Endothelial cell of hepatic sinusoid (primary cell): ENCODE data around the gene PATJ.
"Not testable (repeated sequence)": the region's sequence is repeated elsewhere in the genome, so short reads cannot be mapped to it uniquely, and the experiment has no call there.

ENCODE experiments used
- in situ Hi-C: cut with HindIII; loops from 2 replicates; pipeline ENCODE4 v1.10.0; 2017; ENCODE audit warnings: low sequenced_read_pairs

The PATJ gene

GRCh38 chr1:61931587-61932279 lies 189.5 kb downstream of the PATJ start:
- in situ Hi-C loops: no loop called here

DNA sequence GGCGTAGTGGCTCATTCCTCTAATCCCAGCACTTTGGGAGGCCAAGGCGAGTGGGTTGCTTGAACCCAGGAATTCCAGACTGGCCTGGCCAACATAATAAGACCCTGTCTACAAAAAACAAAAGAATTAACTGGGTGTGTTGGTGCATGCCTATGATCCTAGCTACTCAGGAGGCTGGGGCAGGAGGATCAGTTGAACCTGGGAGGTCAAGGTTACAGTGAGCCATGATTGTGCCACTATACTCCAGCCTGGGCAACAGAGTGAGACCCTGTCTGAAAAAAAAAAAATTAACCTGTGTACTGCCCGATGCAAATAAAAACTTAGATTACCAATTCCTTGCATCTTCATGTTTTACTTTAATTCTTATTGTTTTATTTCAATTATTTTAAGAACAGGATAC lies 193.2 kb downstream of the PATJ start:
- in situ Hi-C loops: no loop called here

DNA sequence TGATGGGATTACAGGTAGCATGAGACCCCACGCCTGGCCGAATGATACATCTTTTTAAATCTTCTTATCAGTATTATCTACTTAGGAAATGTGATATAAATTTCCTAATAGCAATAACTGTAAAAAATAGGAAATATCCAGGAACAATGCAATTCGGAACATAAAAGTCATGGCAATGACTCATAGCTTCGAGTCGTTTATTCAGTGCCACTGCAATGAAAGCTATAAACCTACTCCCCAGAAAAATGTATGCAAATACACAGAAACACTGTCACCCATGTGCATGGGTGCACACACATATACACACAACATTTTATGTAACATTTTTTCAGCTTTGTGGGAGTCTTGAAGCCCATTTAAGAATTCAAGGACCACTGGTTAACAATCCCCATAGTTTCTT lies 194.6 kb downstream of the PATJ start:
- in situ Hi-C loops: no loop called here

DNA sequence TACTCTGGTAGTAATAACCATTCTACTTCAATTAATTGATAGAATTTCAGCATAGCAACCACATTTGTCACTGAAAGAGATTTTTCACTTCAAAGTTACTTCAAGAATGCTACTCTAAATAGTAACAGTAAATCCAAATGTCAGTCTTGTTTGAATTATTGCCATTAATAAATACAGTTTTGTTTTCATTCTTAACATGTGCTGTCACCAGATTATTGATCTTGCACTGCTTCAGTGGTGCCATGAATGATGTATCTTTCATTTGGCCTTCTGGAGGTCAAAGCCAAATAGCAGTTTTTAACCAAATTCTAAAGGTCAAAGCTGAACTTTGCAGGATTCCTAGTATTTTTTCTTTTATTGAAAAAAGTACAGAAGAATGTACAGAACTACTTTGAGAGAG lies 199.5 kb downstream of the PATJ start:
- in situ Hi-C loops: no loop called here

DNA sequence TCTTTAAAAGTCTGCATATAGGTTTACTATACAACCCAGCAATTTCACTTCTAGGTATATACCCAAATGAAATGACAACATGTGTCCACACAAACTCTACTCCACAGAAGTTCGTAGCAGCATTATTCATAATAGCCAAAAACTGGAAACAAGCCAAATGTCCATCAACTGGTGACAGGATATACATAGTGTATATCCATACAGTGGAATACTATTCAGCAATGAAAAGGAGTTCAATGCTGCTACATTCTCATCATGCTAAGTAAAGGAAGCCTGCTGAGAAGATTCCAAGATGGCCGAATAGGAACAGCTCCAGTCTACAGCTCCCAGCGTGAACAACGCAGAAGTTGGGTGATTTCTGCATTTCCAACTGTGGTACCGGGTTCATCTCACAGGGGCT lies 200.6 kb downstream of the PATJ start:
- in situ Hi-C loops: no loop called here

- in situ Hi-C loops: not testable (repeated sequence)
These were observed 206.4 kb downstream of the PATJ start for GRCh38 chr1:61948685-61949084.

GRCh38 chr1:61950418-61950817 lies 208.1 kb downstream of the PATJ start:
- in situ Hi-C loops: no loop called here

GRCh38 chr1:61951731-61952580 lies 209.7 kb downstream of the PATJ start:
- in situ Hi-C loops: no loop called here

- in situ Hi-C loops: no loop called here
These were observed 210.4 kb downstream of the PATJ start for GRCh38 chr1:61952675-61953074.

DNA sequence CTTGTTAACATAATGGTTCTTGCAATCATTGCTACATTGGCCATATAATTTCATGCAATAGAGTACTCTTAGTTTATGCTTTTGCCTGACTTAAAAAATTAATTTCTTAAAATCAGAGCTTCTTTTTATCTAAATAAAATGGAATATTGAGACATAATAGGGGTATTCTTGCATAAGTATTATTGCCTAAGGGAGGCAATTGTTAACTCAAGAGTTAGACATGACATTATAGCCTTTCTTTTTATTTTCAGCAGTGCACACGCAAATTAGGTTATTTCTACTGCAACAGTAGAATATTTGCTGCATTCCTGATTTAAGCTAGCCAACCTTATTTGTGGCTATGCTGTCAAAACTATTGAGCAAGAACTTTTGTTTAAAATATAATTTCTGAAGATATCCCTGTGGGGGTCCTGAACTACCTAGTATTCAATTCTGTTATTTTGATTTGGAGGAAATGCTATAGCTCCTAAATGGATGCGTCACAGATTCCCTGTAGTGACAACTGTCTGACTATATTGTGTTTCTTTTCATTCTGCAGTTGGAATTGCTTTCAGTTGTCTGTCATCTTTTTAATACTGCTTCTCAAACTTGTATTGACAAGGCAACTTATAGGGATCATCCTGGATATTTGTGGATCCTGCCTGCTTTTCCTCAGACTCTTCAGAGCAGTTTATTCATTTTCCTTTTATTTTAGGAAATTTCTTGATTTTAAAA lies 211.0 kb downstream of the PATJ start:
- in situ Hi-C loops: no loop called here

DNA sequence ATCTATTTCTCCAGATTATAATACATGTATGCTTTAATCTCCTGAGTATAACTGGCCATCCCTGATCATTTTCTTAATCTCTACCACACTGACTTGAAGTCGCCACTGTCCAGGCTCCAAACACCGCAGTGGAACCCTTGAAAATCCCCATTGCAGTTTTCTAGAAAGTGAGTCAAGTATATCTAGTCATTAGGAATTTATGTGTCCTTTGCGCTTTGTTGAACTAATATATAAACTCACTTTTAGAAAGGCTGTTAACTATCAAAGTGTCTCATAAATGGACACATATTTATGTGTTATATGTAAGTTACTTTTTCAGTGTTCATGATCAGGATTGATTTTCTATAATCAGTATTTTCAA lies 211.5 kb downstream of the PATJ start:
- in situ Hi-C loops: no loop called here

DNA sequence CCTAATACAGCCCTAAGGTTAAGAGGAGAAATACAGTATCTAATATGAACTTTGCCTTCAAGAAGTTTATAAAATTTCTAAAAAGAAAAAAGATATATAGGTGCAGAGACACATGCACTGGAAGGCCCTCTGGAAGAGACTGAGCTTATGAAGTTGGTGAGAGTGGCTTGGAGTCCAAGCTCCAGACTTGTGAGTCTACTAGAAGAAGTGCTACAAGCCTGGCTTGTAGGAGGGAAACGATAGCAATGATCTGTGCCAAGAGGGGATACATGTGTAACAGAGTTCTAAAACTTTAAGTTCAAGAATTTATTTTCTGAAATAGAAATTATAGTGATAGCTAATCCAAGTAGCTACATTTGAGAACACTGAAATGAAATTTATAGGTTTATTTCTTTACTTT lies 213.0 kb downstream of the PATJ start:
- in situ Hi-C loops: no loop called here

GRCh38 chr1:61956016-61956645 lies 213.9 kb downstream of the PATJ start:
- in situ Hi-C loops: no loop called here

- in situ Hi-C loops: no loop called here
These were observed 214.5 kb downstream of the PATJ start for GRCh38 chr1:61956784-61957183.

GRCh38 chr1:61961009-61961408 lies 218.7 kb downstream of the PATJ start:
- in situ Hi-C loops: no loop called here

DNA sequence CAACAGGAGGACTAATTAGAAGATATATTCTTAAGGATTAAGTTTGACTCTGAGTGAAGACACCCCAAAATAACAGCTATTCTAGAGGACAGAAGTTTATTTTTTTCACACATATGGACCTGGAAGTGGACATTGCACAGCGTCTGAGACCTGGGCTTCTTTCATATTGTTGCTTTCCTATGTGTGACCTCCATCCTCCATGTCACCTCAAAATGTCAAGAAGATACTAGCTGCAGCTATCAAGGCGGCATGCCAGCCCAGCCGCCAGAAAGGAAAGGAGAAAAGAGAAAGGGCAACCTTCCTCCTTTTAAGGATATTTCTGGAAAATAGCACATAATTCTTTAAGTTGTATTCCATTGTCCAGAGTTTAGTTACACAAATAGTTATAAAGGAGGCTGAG lies 220.4 kb downstream of the PATJ start:
- in situ Hi-C loops: no loop called here

DNA sequence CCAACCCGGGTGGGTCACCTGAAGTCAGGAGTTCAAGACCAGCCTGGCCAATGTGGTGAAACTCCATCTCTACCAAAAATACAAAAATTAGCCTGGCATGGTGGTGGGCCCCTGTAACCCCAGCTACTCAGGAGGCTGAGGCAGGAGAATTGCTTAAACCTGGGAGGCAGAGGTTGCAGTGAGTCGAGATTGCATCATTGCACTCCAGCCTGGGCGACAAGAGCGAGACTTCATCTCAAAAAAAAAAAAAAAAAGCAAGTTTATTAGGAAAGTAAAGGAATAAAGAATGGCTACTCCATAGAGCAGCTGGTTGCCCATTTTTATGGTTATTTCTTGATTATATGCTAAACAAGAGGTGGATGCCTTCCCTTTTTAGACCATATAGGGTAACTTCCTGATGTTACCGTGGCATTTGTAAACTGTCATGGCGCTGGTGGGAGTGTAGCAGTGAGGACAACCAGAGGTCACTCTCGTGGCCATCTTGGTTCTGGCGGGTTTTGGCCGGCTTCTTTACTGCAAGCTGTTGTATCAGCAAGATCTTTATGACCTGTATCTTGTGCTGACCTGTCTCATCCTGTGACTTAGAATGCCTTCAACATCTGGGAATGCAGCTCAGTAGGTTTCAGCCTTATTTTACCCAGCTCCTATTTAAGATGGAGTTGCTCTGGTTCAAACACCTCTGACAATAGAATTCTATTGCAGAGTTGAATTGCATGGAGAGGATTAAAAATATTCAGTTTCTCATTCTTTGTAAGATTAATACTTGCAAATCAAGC lies 224.4 kb downstream of the PATJ start:
- in situ Hi-C loops: not testable (repeated sequence)

DNA sequence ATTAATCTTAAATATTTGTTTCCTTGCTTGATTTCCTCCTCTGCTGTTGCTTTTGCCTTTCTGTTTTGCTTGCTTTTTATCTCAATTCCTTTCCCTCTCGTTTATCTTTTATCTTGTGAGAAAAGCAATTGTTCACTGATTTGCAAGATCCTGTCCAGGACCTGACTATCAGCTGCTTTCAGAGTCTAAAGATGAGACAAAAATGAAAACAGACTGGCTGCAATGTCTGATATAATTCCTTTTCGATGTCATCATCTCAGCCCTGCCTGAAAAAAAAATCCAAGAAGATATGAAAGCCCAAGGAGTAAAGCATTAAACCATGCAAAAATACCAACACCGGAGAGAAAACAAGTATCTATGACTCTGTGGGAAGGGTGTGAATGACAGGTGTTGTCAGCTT lies 225.5 kb downstream of the PATJ start:
- in situ Hi-C loops: no loop called here

GRCh38 chr1:61968869-61969268 lies 226.6 kb downstream of the PATJ start:
- in situ Hi-C loops: no loop called here

DNA sequence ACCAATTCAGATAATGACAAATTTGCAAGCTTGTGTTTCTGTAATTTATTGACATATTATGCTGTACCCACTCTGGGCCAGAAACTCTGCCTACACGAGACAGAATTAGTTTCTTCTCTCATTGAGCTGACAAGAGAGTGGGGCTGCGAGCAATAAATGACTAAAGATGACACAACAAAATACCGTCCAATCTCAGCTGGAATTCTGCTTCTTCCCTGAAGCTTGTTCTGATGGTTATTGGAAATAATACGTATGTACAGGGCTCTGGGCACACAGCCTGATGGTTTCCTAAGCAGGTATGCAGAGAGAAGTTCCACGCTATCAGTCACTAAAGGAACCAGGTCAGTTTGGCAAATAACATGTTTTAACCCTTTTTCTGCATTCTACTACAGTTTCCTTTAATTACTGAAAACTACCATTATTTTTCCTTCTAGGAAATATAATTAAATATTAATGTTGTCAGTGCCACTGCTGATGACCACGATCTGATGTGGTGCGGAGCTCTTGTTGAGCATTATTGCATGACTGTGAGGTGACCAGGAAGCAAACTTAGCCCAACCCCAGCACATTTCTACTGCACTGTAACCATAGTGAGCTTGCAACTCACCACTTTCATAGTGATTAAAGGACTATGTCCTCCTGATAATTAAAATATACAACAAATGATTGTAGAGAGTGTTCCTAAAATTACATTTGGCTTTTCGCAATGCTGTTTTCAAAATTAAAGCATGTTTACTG lies 231.0 kb downstream of the PATJ start:
- in situ Hi-C loops: no loop called here
